Measurements from ENCODE around the gene TADA3.

The TADA3 gene

GRCh38 chr3:9767418-9767817, 24.9 kb downstream of the TADA3 start:
- TF ChIP-seq EZH2 (optimal IDR thresholded peaks at IDR 0.05; ENCODE audit: low read depth, low read length) (no peak), CTCF (IDR thresholded peaks at IDR 0.05; ENCODE audit: low read length) (no peak), EZH2phosphoT487 (IDR thresholded peaks at IDR 0.05; ENCODE audit: low read length) (no peak)
- H4K20me1 ChIP-seq (ENCODE audit: insufficient read depth, low read length): no peaks in the 10 kb centered on the region
- DNase-seq: no peak
- H3F3A ChIP-seq (ENCODE audit: insufficient read depth, low read length): no peaks in the 10 kb centered on the region; the same call in 1 of the 2 replicates
- no peak overlapping the region for H3K4me2 ChIP-seq (ENCODE audit: low read depth, low read length)
- H3K27ac ChIP-seq (ENCODE audit: low read length): no peak overlapping the region
- H3K36me3 ChIP-seq (replicated peaks; ENCODE audit: insufficient read depth, low read length): no peaks in the 10 kb centered on the region
- H2AFZ ChIP-seq (ENCODE audit: low read length): no peak overlapping the region
- H3K9ac ChIP-seq (ENCODE audit: low read length): no peak overlapping the region
- H3K4me3 ChIP-seq (ENCODE audit: low read length): no peak overlapping the region
- no peaks in the 10 kb centered on the region for H3K27me3 ChIP-seq (replicated peaks; ENCODE audit: insufficient read depth, low read length)
- H3K79me2 ChIP-seq (ENCODE audit: low read length): no peaks in the 10 kb centered on the region
- no peaks in the 10 kb centered on the region for H3K9me3 ChIP-seq (replicated peaks; ENCODE audit: insufficient read depth, low read length)
- H3K4me1 ChIP-seq (ENCODE audit: low read length): 0 out of 2 replicates have a peak, but pooled peaks cover 5% of the 10 kb centered on the region
- H3K9me2 ChIP-seq (replicated peaks; ENCODE audit: insufficient read depth, low read length): no peaks in the 10 kb centered on the region

- Histone ChIP-seq H3K4me3 (ENCODE audit: low read length) (no peak overlapping the region), H3K4me2 (ENCODE audit: low read depth, low read length) (no peak overlapping the region), H3K9ac (ENCODE audit: low read length) (no peak overlapping the region), H3F3A (ENCODE audit: insufficient read depth, low read length) (no peaks in the 10 kb centered on the region; the same call in 1 of the 2 replicates), H3K27me3 (replicated peaks; ENCODE audit: insufficient read depth, low read length) (no peaks in the 10 kb centered on the region), H3K9me3 (replicated peaks; ENCODE audit: insufficient read depth, low read length) (no peaks in the 10 kb centered on the region), H3K36me3 (replicated peaks; ENCODE audit: insufficient read depth, low read length) (no peaks in the 10 kb centered on the region), H3K79me2 (ENCODE audit: low read length) (no peaks in the 10 kb centered on the region), H3K27ac (ENCODE audit: low read length) (no peak overlapping the region), H3K9me2 (replicated peaks; ENCODE audit: insufficient read depth, low read length) (no peaks in the 10 kb centered on the region), H3K4me1 (ENCODE audit: low read length) (0 out of 2 replicates have a peak, but pooled peaks cover 5% of the 10 kb centered on the region), H2AFZ (ENCODE audit: low read length) (no peak overlapping the region), H4K20me1 (ENCODE audit: insufficient read depth, low read length) (no peaks in the 10 kb centered on the region)
- TF ChIP-seq CTCF (IDR thresholded peaks at IDR 0.05; ENCODE audit: low read length) (no peak), EZH2 (optimal IDR thresholded peaks at IDR 0.05; ENCODE audit: low read depth, low read length) (no peak), EZH2phosphoT487 (IDR thresholded peaks at IDR 0.05; ENCODE audit: low read length) (no peak)
- no peak for DNase-seq
These were observed 26.4 kb downstream of the TADA3 start for GRCh38 chr3:9765865-9766264.

- no peak for DNase-seq
- no peak overlapping the region for H2AFZ ChIP-seq (ENCODE audit: low read length)
- H3K27ac ChIP-seq (ENCODE audit: low read length): no peak overlapping the region
- no peaks in the 10 kb centered on the region for H3K9me2 ChIP-seq (replicated peaks; ENCODE audit: insufficient read depth, low read length)
- no peak overlapping the region for H3K4me2 ChIP-seq (ENCODE audit: low read depth, low read length)
- no peaks in the 10 kb centered on the region for H3K9me3 ChIP-seq (replicated peaks; ENCODE audit: insufficient read depth, low read length)
- no peaks in the 10 kb centered on the region for H3F3A ChIP-seq (ENCODE audit: insufficient read depth, low read length)
- H3K79me2 ChIP-seq (ENCODE audit: low read length): no peaks in the 10 kb centered on the region
- no peak overlapping the region for H3K9ac ChIP-seq (ENCODE audit: low read length)
- no peak overlapping the region for H3K4me3 ChIP-seq (ENCODE audit: low read length)
- H3K4me1 ChIP-seq (ENCODE audit: low read length): no peaks in the 10 kb centered on the region
- H4K20me1 ChIP-seq (ENCODE audit: insufficient read depth, low read length): no peaks in the 10 kb centered on the region
- no peak for TF ChIP-seq EZH2 (optimal IDR thresholded peaks at IDR 0.05; ENCODE audit: low read depth, low read length)
- TF ChIP-seq CTCF (IDR thresholded peaks at IDR 0.05; ENCODE audit: low read length): no peak
- no peak for TF ChIP-seq EZH2phosphoT487 (IDR thresholded peaks at IDR 0.05; ENCODE audit: low read length)
- H3K27me3 ChIP-seq (replicated peaks; ENCODE audit: insufficient read depth, low read length): no peaks in the 10 kb centered on the region
- H3K36me3 ChIP-seq (replicated peaks; ENCODE audit: insufficient read depth, low read length): no peaks in the 10 kb centered on the region
These were observed 29.4 kb downstream of the TADA3 start for GRCh38 chr3:9762871-9763270.

Data from MM.1S (cell line).